Heart left ventricle (tissue), 16 donors: Measurements from ENCODE around the gene IQSEC1. TPM values are rescaled to one million over a fixed set of nuclear protein-coding genes. Genes with fewer than 3 reads are reported as not detected.
"Not testable (repeated sequence)": the region's sequence is repeated elsewhere in the genome, so short reads cannot be mapped to it uniquely, and the experiment has no call there.

ENCODE experiments used
- ATAC-seq, 4 donors: fragments of 200-7000 bp; cut with Tn5 transposase; one replicate each; pipeline ENCODE4 v1.9.1; 2020 to 2022; ENCODE audit warnings: moderate library complexity in 4 of 4, mild to moderate bottlenecking in 3 of 4, moderate number of reproducible peaks in 1 of 4
- DNase-seq, 5 donors: peaks; one replicate each; pipeline ENCODE4 v3.0.0-alpha.2; 2020
- H3K27ac ChIP-seq, 12 donors: fragments of 200-600 bp; sonication (generic) in 4 of 12; one replicate each; pipeline versions ENCODE4 v1.5.0 to v1.8.0; 2016 to 2022; ENCODE audit warnings: mild to moderate bottlenecking in 2 of 12
- H3K27me3 ChIP-seq, 9 donors: fragments of 200-600 bp; sonication (generic) in 2 of 9; one replicate each; pipeline versions ENCODE4 v1.5.1 to v1.8.0; 2016 to 2022; ENCODE audit warnings: mild to moderate bottlenecking in 3 of 9
- H3K36me3 ChIP-seq, 9 donors: fragments of 200-600 bp; sonication (generic) in 2 of 9; one replicate each; pipeline versions ENCODE4 v1.5.0 to v1.8.0; 2018 to 2022; ENCODE audit warnings: mild to moderate bottlenecking in 2 of 9
- H3K4me1 ChIP-seq, 12 donors: fragments of 200-600 bp; sonication (generic) in 4 of 12; one replicate each; pipeline versions ENCODE4 v1.5.0 to v1.8.0; 2016 to 2022; ENCODE audit warnings: mild to moderate bottlenecking in 3 of 12
- H3K4me3 ChIP-seq, 12 donors: fragments of 200-600 bp; sonication (generic) in 4 of 12; one replicate each; pipeline versions ENCODE4 v1.5.0 to v1.8.0; 2017 to 2022; ENCODE audit warnings: mild to moderate bottlenecking in 9 of 12, moderate library complexity in 4 of 12
- H3K9me3 ChIP-seq, 12 donors: fragments of 200-600 bp; sonication (generic) in 4 of 12; one replicate each; pipeline versions ENCODE4 v1.5.0 to v1.8.0; 2016 to 2022; ENCODE audit warnings: mild to moderate bottlenecking in 1 of 12
- POLR2A ChIP-seq, 2 donors: fragments of 450-650 bp; IDR thresholded peaks; one replicate each; pipeline ENCODE4 v1.6.1; 2017; ENCODE audit warnings: antibody characterized with exemption in 2 of 2, mild to moderate bottlenecking in 2 of 2, moderate library complexity in 2 of 2
- WGBS, 4 donors: extraction: QIAGEN DNeasy Blood & Tissue Kit in 2 of 4; methylation state at CpG; one replicate each; pipeline versions ENCODE4 v1.1.5 to v1.1.7; 2013 to 2018; 5-methylcytosine and 5-hydroxymethylcytosine counted together
- intact Hi-C, 10 donors: fragments of 100-400 bp; cut with DNase I; formaldehyde crosslinking; loops; one replicate each; pipeline versions ENCODE4 v1.11.1 to v1.14.2; 2022
- polyA plus RNA-seq, 2 donors: library from polyadenylated mRNA; stranded (reverse); fragments of 200-250 nt; gene quantifications; one replicate each; pipeline ENCODE4 v1.2.3, GENCODE V29; 2013
- total RNA-seq, 9 donors: library from RNA; depleted of rRNA in 2 of 9; stranded (reverse); fragments of >200 nt in 2 of 9; fragmentation: NEBNext Ultra II Directional in 3 of 9; extraction: Animal tissue kit (Norgen Biotek cat#: 25700) in 3 of 9; gene quantifications; one replicate each; pipeline versions ENCODE4 v1.1.0 to v1.2.4, GENCODE V29; 2016 to 2023
- TF ChIP-seq, protein P1 (sequence below), 12 donors: fragments of 200-600 bp; sonication (generic) in 4 of 12; IDR thresholded peaks; one replicate each; pipeline versions ENCODE4 v1.5.0 to v1.8.0; 2018 to 2022; ENCODE audit warnings: antibody characterized with exemption in 12 of 12, mild to moderate bottlenecking in 5 of 12
- donor health status: ischemic (EF 13 %, LVEDD 7.1; RV severe dilation, severe dysfunction).
- donor health status: healthy with polysubstance abuse.
- donor health status: DM: no; HTN: yes; CAD: no.
- donor health status: DM: no; HTN: no; CAD: no.
- donor health status: ischemic (EF 25% LVEDD 6.9; RV normal size, moderate dysfunction).
- donor health status: ischemic (EF 25% LVEDD 5.7; RV mildly dilated, moderate dysfunction).
- donor health status: healthy.
- donor health status: DM: yes; HTN: yes; CAD: no.
- donor health status: ischemic (EF 35%, LVEDD 5.7; RV mildly dilated, moderate dysfunction).
- donor health status: nonischemic (EF 11% LVEDD 7.7; RV severe dilation, severe dysfunction).
- donor health status: DM: yes; HTN: yes; CAD: no.
- donor health status: PGD.
- donor health status: ischemic (EF 29% LVEDD 5.4; RV normal size, mild dysfunction).
- donor health status: nonischemic (EF 23%, LVEDD 6.1; RV moderate dilation, normal function).

The IQSEC1 gene
- total and polyA plus RNA-seq, 11 donors: 28.8 to 79.1 (median 62.2) TPM

DNA sequence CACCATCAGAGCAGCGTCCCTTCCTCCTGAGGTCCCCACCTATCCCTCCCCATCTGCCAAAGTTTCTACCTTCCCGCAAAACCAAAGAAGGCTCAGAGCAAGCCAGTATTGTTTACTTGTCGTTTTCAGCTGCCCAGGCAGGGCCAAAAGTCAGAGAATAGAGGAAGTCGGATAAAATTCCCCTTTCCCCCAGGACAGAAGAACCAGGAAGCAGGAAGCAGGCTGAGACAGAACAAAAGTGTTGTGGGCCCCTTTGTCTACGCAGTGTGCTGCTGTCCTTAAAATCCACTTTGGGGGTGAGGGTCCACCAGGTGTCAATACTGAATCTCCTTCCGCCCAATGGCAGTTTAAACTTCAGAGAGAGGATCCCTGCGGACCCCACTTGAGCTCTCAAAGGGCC is 213.4 kb downstream of the IQSEC1 start:
- Histone ChIP-seq H3K4me3 (no peak overlapping the region), H3K4me1 (peaks cover 0 to 4% (median 0%) of the 10 kb centered on the region in 12 donors), H3K36me3 (no peaks in the 10 kb centered on the region), H3K9me3 (no peaks in the 10 kb centered on the region), H3K27ac (peak overlapping the region in 1 of 12 donors; percentile 5), H3K27me3 (no peaks in the 10 kb centered on the region)
- peak in 1 of 4 donors; percentile 20 for ATAC-seq
- intact Hi-C loops: loop anchor here in 5 of 10 donors (10.0 kb wide), 4 partner anchors 125 to 795 kb away; no protein-coding TSS in a partner anchor
- peak in 1 of 5 donors; percentile 17 for DNase-seq
- no peak for TF ChIP-seq POLR2A (IDR thresholded peaks at IDR 0.05)
- TF ChIP-seq, protein P1, sequence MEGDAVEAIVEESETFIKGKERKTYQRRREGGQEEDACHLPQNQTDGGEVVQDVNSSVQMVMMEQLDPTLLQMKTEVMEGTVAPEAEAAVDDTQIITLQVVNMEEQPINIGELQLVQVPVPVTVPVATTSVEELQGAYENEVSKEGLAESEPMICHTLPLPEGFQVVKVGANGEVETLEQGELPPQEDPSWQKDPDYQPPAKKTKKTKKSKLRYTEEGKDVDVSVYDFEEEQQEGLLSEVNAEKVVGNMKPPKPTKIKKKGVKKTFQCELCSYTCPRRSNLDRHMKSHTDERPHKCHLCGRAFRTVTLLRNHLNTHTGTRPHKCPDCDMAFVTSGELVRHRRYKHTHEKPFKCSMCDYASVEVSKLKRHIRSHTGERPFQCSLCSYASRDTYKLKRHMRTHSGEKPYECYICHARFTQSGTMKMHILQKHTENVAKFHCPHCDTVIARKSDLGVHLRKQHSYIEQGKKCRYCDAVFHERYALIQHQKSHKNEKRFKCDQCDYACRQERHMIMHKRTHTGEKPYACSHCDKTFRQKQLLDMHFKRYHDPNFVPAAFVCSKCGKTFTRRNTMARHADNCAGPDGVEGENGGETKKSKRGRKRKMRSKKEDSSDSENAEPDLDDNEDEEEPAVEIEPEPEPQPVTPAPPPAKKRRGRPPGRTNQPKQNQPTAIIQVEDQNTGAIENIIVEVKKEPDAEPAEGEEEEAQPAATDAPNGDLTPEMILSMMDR (IDR thresholded peaks at IDR 0.05): no peak
- WGBS, 4 donors: 66 to 78% (median 71%) methylated on average over 7 of the region's 7 CpGs

DNA sequence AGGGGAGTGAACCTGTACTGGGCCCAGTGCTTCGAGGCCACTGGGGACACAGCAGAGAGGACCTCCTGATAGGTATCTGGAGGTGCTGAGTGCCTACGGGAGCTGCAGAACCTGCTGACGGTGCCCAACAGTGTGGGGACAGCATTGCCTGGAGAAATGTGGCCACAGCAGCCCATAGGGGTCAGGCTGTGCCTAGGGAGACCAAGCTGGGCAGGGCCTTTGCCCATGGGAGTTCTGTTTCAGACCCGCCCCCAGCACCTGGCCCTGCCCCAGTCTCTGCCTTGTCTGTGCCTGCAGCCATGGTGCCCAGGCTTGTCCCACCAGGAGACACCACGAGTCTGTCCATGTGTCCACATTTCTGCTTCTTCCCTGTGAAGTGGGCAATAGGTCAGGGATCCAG is 216.6 kb downstream of the IQSEC1 start:
- Histone ChIP-seq H3K4me3 (no peak overlapping the region), H3K27ac (no peak overlapping the region), H3K9me3 (no peaks in the 10 kb centered on the region), H3K4me1 (peaks cover 0 to 4% (median 0%) of the 10 kb centered on the region in 12 donors), H3K27me3 (no peaks in the 10 kb centered on the region), H3K36me3 (no peaks in the 10 kb centered on the region)
- DNase-seq (no peak), ATAC-seq (peak in 1 of 4 donors; percentile 5)
- WGBS, 4 donors: 87 to 95% (median 93%) methylated on average over 5 of the region's 5 CpGs
- intact Hi-C loops: no loop called here
- TF ChIP-seq, protein P1 (IDR thresholded peaks at IDR 0.05): no peak
- TF ChIP-seq POLR2A (IDR thresholded peaks at IDR 0.05): no peak

DNA sequence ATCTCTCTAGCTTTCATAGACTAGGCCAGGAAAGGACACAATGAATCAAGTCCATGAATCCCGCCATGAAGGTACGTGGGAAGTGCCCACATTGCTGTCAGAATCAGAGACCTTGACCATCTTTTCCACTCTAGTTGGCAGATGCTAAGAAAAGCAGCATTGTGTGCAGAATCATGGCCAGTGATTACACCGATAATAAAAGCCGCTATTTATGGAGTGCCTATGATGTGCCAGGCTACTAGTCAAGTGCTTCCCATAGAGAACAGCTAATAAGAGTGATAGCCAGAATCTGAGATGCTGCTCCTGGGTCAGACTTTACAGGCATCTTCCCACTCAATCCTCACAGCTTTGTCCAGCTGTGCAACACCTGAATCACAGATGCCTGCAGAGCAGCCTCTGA is 218.7 kb downstream of the IQSEC1 start:
- no peak overlapping the region for H3K27ac ChIP-seq
- peaks cover 0 to under 1% (median 0%) of the 10 kb centered on the region in 12 donors for H3K4me1 ChIP-seq
- intact Hi-C loops: no loop called here
- no peaks in the 10 kb centered on the region for H3K36me3 ChIP-seq
- no peak for DNase-seq
- H3K4me3 ChIP-seq: no peak overlapping the region
- 66 to 73% (median 69%) methylated on average over 4 of the region's 4 CpGs for WGBS, 4 donors
- TF ChIP-seq, protein P1 (IDR thresholded peaks at IDR 0.05): no peak
- TF ChIP-seq POLR2A (IDR thresholded peaks at IDR 0.05): no peak
- no peaks in the 10 kb centered on the region for H3K9me3 ChIP-seq
- ATAC-seq: no peak
- no peaks in the 10 kb centered on the region for H3K27me3 ChIP-seq

DNA sequence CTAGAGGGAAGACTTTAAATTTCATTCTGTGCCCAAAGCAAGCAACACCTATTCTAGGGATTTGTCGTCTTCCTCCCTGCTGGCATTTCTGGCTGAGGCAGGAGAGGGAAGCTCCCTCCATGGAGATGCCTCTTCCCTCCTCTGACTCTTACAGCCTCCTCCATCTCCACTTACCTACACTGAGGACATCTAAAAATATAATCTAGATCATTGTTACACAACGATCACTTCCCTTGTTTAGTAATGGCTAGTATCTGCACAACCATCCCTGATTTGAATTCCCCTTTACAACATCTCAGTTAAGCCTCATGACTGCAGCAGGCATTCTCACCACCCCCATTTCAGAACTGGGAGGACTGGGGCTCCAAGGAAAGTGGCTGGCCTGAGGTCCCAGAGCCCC is 219.4 kb downstream of the IQSEC1 start:
- H3K36me3 ChIP-seq, H3K9me3 ChIP-seq, intact Hi-C loops, DNase-seq, H3K4me1 ChIP-seq, H3K4me3 ChIP-seq, H3K27me3 ChIP-seq, H3K27ac ChIP-seq: not testable (repeated sequence)
- WGBS, 4 donors: 63 to 81% (median 70%) methylated on average over 2 of the region's 2 CpGs
- peak in 1 of 4 donors; percentile 15 for ATAC-seq

DNA sequence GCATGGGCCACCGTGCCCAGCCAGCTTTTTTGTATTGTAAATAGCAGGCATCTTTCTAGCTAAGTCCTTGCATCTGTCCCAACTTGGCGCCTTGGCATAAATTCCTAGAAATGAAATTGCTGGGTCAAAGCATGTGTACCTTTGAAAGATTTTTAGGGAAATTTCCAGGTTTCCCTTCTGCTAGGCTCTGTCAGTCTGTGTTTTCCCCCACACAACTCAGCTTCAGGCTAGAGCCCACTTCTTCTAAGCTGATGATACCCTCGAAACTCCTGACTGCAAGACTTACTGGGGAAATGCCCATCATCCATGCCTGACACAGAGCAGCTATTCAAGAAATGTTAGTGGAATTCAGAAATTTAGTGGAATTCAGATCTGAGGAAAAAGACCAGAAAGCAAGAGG is 221.0 kb downstream of the IQSEC1 start:
- ATAC-seq (no peak), DNase-seq (no peak)
- H3K4me3 ChIP-seq: no peak overlapping the region
- no peaks in the 10 kb centered on the region for H3K9me3 ChIP-seq
- intact Hi-C loops: no loop called here
- H3K27me3 ChIP-seq: no peaks in the 10 kb centered on the region
- H3K36me3 ChIP-seq: no peaks in the 10 kb centered on the region
- H3K4me1 ChIP-seq: no peaks in the 10 kb centered on the region
- 79 to 90% (median 86%) methylated on average over 3 of the region's 3 CpGs for WGBS, 4 donors
- no peak overlapping the region for H3K27ac ChIP-seq
- TF ChIP-seq, protein P1 (IDR thresholded peaks at IDR 0.05): no peak
- no peak for TF ChIP-seq POLR2A (IDR thresholded peaks at IDR 0.05)
